Motor neuron (in vitro differentiated cells): ENCODE measurements around the gene FRMPD2. TPM values are rescaled to one million over a fixed set of nuclear protein-coding genes. Genes with fewer than 3 reads are reported as not detected.
A peak's percentile ranks its signal among the peaks of the same experiment; 100 is the strongest.

Experiments
- ATAC-seq, 8 experiments: fragments of 200-7000 bp; cut with Tn5 transposase; replicated peaks in 6 of 8; 2 replicates each; pipeline ENCODE4 v1.8.0; 2021; ENCODE audit warnings: mild to moderate bottlenecking in 8 of 8, moderate library complexity in 8 of 8
- H3K27ac ChIP-seq, 2 donors: fragments of 250-450 bp; sonication (Bioruptor Pico); 2 replicates each; pipeline ENCODE4 v1.9.0; 2021; ENCODE audit warnings: antibody characterized with exemption in 2 of 2, mild to moderate bottlenecking in 2 of 2, moderate library complexity in 1 of 2
- H3K4me1 ChIP-seq, 2 donors: fragments of 250-450 bp; sonication (Bioruptor Pico); replicated peaks in 1 of 2; 2 replicates each; pipeline ENCODE4 v1.6.1; 2021; ENCODE audit warnings: antibody characterized with exemption in 2 of 2, mild to moderate bottlenecking in 2 of 2, moderate library complexity in 1 of 2
- H3K4me3 ChIP-seq, 5 donors: fragments of 250-450 bp; sonication (Bioruptor Pico); 2 replicates each; pipeline ENCODE4 v1.9.0; 2021; ENCODE audit warnings: antibody characterized with exemption in 5 of 5, mild to moderate bottlenecking in 5 of 5, moderate library complexity in 4 of 5
- WGBS, 10 experiments: fragments of 450-650 bp; shearing (Covaris generic); methylation state at CpG; one replicate each; pipeline ENCODE4 v1.0.0; 2022; 5-methylcytosine and 5-hydroxymethylcytosine counted together
- in situ Hi-C, 9 experiments: fragments of 400-800 bp; cut with MboI; loops; one replicate each; pipeline ENCODE4 v1.15.0; 2021; ENCODE audit warnings: low sequenced_read_pairs in 9 of 9, low pct_unique_long_range_greater_than_20kb in 2 of 9; ENCODE audit not compliant: unreplicated experiment in 9 of 9
- total RNA-seq, 8 experiments: library from RNA; unstranded; fragments of 300-600 nt; gene quantifications; 2 replicates each; pipeline versions ENCODE4 v1.2.3 to v1.2.4, GENCODE V29; 2022

Gene FRMPD2
- total RNA-seq, 8 experiments from 2014 or later, result 0.11 to 12.8 (median 0.85) TPM

DNA sequence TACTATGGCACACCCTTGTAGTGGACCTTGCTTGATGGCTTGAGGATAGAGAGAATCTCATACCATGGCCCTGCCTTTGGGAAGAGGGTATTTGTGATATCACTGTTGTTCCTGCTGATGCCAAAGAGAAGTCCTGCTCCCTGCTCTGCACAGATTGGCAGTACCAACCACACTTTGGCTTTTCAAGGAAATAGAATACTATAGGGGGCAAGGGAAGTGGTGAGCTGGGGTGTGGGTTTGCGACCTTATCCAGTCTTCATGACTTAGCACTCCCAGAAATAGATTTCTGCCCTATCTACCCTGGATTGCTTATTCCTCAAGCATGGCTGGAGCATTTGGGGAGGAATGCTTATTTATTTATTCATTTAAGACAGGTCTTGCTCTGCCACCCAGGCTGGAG lies 25.2 kb upstream of the FRMPD2 start:
- no peak overlapping the region for H3K27ac ChIP-seq
- 33 to 40% methylated on average over 1 of the region's 1 CpG; no CpG with 5 or more reads in 8 of the 10 experiments for WGBS, 10 experiments
- no peak overlapping the region for H3K4me3 ChIP-seq
- H3K4me1 ChIP-seq, result no peaks in the 10 kb centered on the region
- ATAC-seq, result no peak
- in situ Hi-C loops, result loop anchor here in 1 of 9 experiments (25.0 kb wide), 1 partner anchor 1737 kb away; the partner anchor contains the start of gene GPRIN2

DNA sequence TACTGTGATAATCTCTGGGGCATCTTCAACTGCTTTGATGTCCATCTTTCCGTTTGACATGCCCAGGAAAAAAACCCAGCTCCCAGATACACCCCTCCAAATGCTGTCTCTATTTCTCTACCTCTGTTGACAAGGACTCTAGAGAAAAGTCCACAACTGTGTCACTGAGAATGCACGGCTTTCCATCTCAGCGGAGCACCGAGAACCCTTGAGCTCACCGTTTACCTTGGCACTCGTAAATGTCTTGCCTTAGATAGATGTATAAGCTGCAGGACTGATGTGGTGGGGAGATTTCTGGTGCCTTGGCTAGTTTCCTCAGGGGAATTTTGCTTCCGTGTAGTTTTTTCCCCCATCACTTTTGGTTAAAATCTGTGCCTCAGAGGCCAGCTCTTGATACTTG lies 24.6 kb upstream of the FRMPD2 start:
- Histone ChIP-seq H3K27ac (no peak overlapping the region), H3K4me3 (no peak overlapping the region), H3K4me1 (no peaks in the 10 kb centered on the region)
- 48 to 90% (median 71%) methylated on average over 1 to 6 of the region's 7 CpGs; no CpG with 5 or more reads in 4 of the 10 experiments for WGBS, 10 experiments
- in situ Hi-C loops, result loop anchor here in 1 of 9 experiments (25.0 kb wide), 1 partner anchor 1737 kb away; the partner anchor contains the start of gene GPRIN2
- peak in 1 of 8 experiments; percentile 15 for ATAC-seq

DNA sequence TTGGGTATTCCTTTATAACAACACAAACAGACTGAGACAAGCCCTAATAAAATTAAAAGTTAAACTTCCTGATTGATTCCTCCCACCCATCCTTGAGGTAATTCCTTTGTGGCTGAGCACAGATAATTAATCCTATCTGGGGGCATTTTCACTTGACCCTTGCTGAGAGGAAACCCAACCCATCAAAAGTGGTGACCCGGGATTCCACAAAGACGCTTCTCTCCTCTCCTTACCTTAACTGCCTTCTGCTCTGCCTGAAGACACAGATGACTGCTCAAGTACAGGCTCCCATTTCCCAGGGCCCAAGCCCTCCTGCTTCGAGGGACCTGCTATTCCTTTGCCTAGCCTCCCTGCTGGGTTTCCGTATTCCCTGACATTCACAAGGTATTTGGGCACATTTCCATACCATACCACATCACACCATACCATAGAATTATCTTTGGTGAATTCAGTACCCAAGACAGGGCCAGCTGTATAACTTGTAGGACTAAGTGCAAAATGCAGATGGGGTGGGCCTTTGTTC lies 22.1 kb upstream of the FRMPD2 start:
- no peak for ATAC-seq
- Histone ChIP-seq H3K4me3 (no peak overlapping the region), H3K4me1 (no peaks in the 10 kb centered on the region), H3K27ac (no peak overlapping the region)
- in situ Hi-C loops, result loop anchor here in 1 of 9 experiments (25.0 kb wide), 1 partner anchor 1734 kb away; the partner anchor contains the start of gene GPRIN2
- 0 to 100% (median 77%) methylated on average over 1 to 3 of the region's 4 CpGs; no CpG with 5 or more reads in 4 of the 10 experiments for WGBS, 10 experiments

DNA sequence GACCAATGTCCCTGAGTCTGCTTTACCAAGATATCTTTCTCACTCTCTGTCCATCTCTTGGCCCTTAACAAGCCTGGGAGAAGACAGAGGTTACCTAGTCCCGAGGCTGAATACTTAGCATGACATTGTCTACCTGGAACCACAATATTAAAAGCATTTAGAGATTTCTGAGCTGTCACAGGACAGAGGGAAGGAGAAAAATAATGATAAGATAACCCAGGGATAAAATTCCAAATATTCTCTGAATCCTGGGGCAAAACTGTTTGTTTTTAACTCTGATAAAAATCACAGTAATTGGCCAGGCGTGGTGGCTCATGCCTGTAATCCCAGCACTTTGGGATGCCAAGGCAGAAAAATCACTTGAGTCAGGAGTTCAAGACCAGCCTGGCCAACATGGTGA lies 19.9 kb upstream of the FRMPD2 start:
- ATAC-seq, result no peak
- 37 to 100% (median 73%) methylated on average over 1 to 2 of the region's 2 CpGs; no CpG with 5 or more reads in 2 of the 10 experiments for WGBS, 10 experiments
- Histone ChIP-seq H3K4me3 (no peak overlapping the region), H3K4me1 (peaks cover 2 to 7% of the 10 kb centered on the region in 2 donors), H3K27ac (no peak overlapping the region)
- in situ Hi-C loops, result loop anchor here in 1 of 9 experiments (25.0 kb wide), 1 partner anchor 1732 kb away; the partner anchor contains the start of gene GPRIN2

DNA sequence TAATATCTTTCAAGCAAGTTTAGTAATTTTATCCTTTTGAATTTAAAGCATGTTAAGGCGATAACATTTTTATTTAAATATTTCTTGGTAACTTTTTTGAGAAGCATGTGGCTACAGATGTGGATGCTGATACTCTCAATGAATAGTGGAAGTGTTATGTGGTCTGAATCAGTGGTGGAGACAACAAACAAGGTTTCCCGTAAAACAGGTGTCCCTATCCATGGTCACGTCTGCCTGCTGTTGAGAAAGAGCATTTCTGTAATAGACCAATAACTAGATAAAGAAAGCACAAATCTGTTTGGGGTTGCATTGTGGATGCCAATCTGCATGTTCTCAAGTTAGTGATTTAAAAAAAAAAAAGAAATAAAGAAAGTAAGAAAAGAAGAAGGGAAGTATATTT lies 18.1 kb upstream of the FRMPD2 start:
- in situ Hi-C loops, result loop anchor here in 1 of 9 experiments (25.0 kb wide), 1 partner anchor 1730 kb away; the partner anchor contains the start of gene GPRIN2
- Histone ChIP-seq H3K27ac (no peak overlapping the region), H3K4me1 (peaks cover 6 to 16% of the 10 kb centered on the region in 2 donors), H3K4me3 (no peak overlapping the region)
- ATAC-seq, result no peak
- 69 to 100% (median 88%) methylated on average over 2 to 3 of the region's 3 CpGs; no CpG with 5 or more reads in 2 of the 10 experiments for WGBS, 10 experiments

DNA sequence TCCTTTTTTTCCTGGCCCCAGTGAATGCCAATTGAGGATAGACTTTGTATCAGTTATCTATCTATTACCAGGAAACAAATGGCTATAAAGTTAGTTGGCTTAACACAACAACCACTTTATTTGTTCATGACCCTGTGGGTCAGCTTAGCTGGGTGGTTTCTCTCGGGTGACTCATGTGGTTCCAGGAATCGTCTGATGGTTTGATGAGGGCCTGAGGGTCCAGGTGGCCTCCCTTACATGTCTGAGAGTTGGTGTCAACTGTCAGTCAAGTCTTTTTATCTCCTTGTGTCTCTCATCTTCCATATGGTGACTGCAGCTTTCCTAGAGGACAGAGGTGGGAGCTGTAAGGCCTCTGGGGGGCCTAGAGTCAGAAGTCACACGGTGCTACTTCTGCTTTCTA lies 16.7 kb upstream of the FRMPD2 start:
- ATAC-seq, result no peak
- 67 to 100% (median 88%) methylated on average over 1 to 3 of the region's 3 CpGs; no CpG with 5 or more reads in 5 of the 10 experiments for WGBS, 10 experiments
- Histone ChIP-seq H3K4me3 (no peak overlapping the region), H3K4me1 (peaks cover 6 to 18% of the 10 kb centered on the region in 2 donors), H3K27ac (no peak overlapping the region)
- in situ Hi-C loops, result loop anchor here in 1 of 9 experiments (25.0 kb wide), 1 partner anchor 1729 kb away; the partner anchor contains the start of gene GPRIN2

DNA sequence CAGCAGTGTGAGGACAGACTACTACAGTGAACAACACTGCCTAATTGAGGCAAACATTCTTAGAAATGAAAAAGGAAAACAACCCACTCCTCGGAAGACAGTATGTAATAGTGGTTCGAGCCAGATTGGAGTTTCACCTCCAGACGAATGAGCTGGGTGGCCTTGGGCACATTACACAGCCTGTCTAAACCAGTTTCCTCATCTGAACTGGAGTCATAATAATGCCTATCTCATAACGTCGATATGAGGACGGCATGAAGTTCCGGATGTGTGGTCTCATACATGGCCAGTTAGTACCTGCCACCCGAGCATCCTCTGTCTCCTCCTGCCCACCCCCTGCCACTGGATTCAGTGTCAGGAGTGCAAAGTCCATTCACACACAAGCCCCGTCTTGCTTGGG lies 15.8 kb upstream of the FRMPD2 start:
- WGBS, 10 experiments, result 74 to 100% (median 100%) methylated on average over 1 to 6 of the region's 9 CpGs; no CpG with 5 or more reads in 3 of the 10 experiments
- Histone ChIP-seq H3K4me3 (no peak overlapping the region), H3K4me1 (peaks cover 6 to 26% of the 10 kb centered on the region in 2 donors), H3K27ac (no peak overlapping the region)
- ATAC-seq, result no peak
- in situ Hi-C loops, result loop anchor here in 1 of 9 experiments (25.0 kb wide), 1 partner anchor 1728 kb away; the partner anchor contains the start of gene GPRIN2

DNA sequence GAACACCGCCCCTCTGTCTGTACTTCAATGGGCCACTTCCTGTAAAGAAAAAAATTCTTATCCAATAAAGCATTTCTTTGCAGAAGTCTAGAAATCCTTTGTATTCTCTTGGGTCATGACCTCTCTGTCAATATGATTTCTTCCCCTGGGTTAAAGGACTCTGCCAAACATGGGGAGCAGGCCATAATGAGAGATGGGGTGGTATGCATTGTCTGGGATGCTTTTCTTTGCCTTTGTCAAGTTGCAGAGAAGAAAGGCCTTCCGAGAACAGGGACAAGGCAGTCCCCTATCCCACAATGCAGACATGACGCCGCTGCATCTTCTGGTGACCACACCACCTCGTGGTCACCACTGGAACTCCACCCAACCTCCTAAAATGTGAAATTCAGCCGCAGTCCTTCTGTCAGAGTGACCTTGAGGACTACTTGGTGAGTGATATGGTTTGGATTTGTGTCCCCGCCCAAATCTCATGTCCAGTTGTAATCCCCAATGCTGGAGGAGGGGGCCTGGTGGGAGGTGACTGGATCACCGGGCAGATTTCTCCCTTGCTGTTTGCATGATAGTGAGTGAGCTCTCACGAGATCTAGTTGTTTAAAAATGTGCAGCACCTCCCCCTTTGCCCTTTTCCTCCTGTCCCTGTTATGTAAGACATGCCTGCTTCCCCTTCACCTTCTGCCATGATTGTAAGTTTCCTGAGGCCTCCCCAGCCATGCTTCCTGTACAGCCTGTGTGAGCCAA lies 15.2 kb upstream of the FRMPD2 start:
- H3K4me3 ChIP-seq, result no peak overlapping the region
- in situ Hi-C loops, result loop anchor here in 1 of 9 experiments (25.0 kb wide), 1 partner anchor 1727 kb away; the partner anchor contains the start of gene GPRIN2
- WGBS, 10 experiments, result 0 to 86% (median 53%) methylated on average over 1 to 7 of the region's 9 CpGs; no CpG with 5 or more reads in 2 of the 10 experiments
- H3K4me1 ChIP-seq, result peaks cover 6 to 27% of the 10 kb centered on the region in 2 donors
- no peak overlapping the region for H3K27ac ChIP-seq
- ATAC-seq, result peak; percentile 73 to 89 (median 84)

DNA sequence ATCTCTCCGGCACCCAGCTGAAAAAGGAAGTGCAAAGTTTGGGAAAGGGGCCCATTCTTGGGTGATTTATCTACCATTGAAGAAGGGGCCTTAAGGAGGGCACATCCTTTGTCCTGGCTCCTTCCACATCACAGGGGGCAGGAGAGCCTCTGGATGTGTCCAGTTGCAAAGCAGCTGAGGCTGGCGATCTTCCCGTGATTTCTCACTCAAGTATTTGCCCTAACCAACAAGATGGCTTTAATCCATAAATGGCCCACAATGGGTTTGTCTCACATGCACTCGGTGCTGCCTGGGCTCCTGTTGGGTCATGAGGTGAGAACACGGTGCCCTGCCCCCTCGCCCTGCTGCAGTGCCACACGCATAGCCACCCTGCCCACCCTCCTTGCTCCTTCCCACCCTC lies 14.2 kb upstream of the FRMPD2 start:
- H3K27ac ChIP-seq, result no peak overlapping the region
- H3K4me3 ChIP-seq, result no peak overlapping the region
- in situ Hi-C loops, result loop anchor here in 1 of 9 experiments (25.0 kb wide), 1 partner anchor 1726 kb away; the partner anchor contains the start of gene GPRIN2
- ATAC-seq, result no peak
- peaks cover 6 to 27% of the 10 kb centered on the region in 2 donors for H3K4me1 ChIP-seq
- 61 to 100% (median 85%) methylated on average over 1 to 3 of the region's 7 CpGs; no CpG with 5 or more reads in 4 of the 10 experiments for WGBS, 10 experiments

DNA sequence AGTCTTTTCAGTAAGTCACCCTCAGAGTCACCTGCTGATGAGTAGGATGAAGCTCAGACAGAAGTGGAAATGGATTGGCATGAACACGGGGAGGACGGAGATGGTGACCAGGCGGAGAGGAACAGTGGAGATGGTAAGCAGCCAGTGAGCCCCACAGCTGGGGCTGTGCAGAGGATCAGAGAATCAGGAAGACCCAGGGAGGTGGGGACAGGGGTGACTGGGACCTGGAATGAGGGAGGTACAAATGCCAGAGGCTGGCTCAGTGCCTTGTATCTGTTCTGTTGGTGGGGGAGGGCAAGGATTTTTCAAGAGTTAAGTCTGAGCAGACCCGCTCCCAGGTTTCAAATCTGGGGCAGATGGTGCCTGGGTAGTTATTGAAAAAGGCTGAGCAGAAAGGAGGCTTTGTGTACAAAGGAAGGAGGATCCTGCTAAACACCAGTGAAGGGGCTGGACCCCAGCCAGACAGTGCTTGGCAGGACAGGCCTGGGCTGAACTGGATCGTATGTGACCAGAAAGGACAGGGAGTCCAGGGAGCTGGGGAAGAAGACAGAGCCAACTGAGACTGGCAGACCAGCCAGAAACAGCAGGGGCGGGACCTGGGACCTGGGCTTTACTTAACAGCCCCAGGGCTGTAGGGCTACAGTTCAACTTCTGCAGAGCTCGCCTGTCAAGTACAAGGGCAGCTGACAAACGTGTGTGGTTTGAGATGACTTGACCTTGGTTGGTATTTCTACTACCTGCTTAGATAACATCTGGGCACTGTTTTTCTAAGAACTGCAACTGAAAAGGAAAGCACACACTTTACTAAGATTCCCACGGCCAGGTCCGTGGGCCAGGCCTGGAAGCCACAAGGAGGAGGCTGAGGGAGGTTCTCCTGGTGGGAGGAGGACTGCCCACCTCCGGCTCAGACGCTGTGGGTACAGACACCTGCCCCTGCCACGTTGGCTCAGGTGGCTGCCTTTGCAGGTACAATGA lies 13.2 kb upstream of the FRMPD2 start:
- peak overlapping the region in 1 of 2 donors; percentile 27 for H3K27ac ChIP-seq
- ATAC-seq, result peak in 7 of 8 experiments; percentile 27 to 69 (median 60)
- no peak overlapping the region for H3K4me3 ChIP-seq
- WGBS, 10 experiments, result 35 to 100% (median 91%) methylated on average over 1 to 9 of the region's 13 CpGs; no CpG with 5 or more reads in 3 of the 10 experiments
- in situ Hi-C loops, result loop anchor here in 1 of 9 experiments (25.0 kb wide), 1 partner anchor 1725 kb away; the partner anchor contains the start of gene GPRIN2
- peaks cover 6 to 27% of the 10 kb centered on the region in 2 donors for H3K4me1 ChIP-seq

DNA sequence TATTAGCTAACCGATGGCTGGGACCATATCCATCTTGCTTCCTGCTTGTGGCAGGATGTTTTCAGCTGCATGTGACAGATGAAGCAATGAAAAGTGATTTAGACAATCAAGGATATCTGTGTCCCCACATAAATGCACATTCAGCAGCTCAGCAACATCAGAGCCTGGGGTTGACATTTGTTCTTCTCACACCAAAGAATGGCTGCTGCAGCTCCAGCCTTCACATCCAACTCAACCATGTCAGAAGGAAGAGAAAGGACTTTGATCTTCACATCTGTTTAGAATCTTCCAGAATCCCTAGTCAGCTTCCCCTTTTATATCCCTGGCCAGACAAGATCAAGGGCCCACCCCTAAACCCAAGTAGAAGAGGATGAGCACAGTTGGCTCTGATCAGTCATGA lies 11.9 kb upstream of the FRMPD2 start:
- H3K4me3 ChIP-seq, result no peak overlapping the region
- H3K4me1 ChIP-seq, result peaks cover 6 to 27% of the 10 kb centered on the region in 2 donors
- H3K27ac ChIP-seq, result no peak overlapping the region
- in situ Hi-C loops, result loop anchor here in 1 of 9 experiments (25.0 kb wide), 1 partner anchor 1724 kb away; the partner anchor contains the start of gene GPRIN2
- 30 to 100% (median 80%) methylated on average over 1 of the region's 1 CpG; no CpG with 5 or more reads in 2 of the 10 experiments for WGBS, 10 experiments
- no peak for ATAC-seq

DNA sequence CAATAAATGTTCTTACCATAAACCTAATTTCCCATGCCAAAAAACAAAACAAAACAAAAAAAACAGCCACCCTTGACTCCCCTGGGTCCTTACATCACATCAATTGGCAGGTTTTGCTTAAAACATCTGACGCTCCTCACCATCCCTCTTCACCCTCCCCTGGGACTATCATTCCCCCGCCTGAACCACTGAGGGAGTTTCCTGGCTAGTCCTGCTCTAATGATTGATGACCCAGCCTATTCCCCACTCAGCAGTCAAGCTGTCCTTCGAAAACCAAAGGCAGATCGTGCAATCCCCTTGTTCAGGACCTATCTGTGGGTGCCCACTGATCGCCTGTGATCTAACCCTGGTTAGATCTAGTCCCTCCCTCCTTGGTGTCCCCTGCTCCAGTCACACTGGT lies 11.2 kb upstream of the FRMPD2 start:
- in situ Hi-C loops, result loop anchor here in 1 of 9 experiments (25.0 kb wide), 1 partner anchor 1723 kb away; the partner anchor contains the start of gene GPRIN2
- Histone ChIP-seq H3K27ac (no peak overlapping the region), H3K4me1 (peaks cover 6 to 27% of the 10 kb centered on the region in 2 donors), H3K4me3 (no peak overlapping the region)
- 16 to 100% (median 60%) methylated on average over 1 to 5 of the region's 5 CpGs; no CpG with 5 or more reads in 3 of the 10 experiments for WGBS, 10 experiments
- peak in 4 of 8 experiments; percentile 15 to 81 (median 77) for ATAC-seq
